Measurements from ENCODE around the gene GARIN5A. TPM values are rescaled to one million over a fixed set of nuclear protein-coding genes. Genes with fewer than 3 reads are reported as not detected.
"Not testable (repeated sequence)": the region's sequence is repeated elsewhere in the genome, so short reads cannot be mapped to it uniquely, and the experiment has no call there.

Gene GARIN5A
- total RNA-seq, 4 donors from 2014 or later: 0.62 to 5.4 (median 1.8) TPM; not detected in 1

GRCh38 chr19:50449236-50449899 is 27.3 kb downstream of the GARIN5A start:
- Histone ChIP-seq H3K27me3 (no peaks in the 10 kb centered on the region), H3K27ac (no peak overlapping the region), H3K4me1 (no peaks in the 10 kb centered on the region), H3K36me3 (no peaks in the 10 kb centered on the region), H3K4me3 (no peak overlapping the region), H3K9me3 (no peaks in the 10 kb centered on the region)
- intact Hi-C loops (cut with DNase I; ENCODE audit: low total_unique reads): no loop called here
- DNase-seq: no peak
- TF ChIP-seq CTCF (IDR thresholded peaks at IDR 0.05) (no peak), POLR2A (IDR thresholded peaks at IDR 0.05) (no peak)

- Histone ChIP-seq H3K36me3 (no peaks in the 10 kb centered on the region), H3K27ac (no peak overlapping the region), H3K9me3 (no peaks in the 10 kb centered on the region), H3K4me1 (no peaks in the 10 kb centered on the region), H3K27me3 (no peaks in the 10 kb centered on the region), H3K4me3 (no peak overlapping the region)
- intact Hi-C loops (cut with DNase I; ENCODE audit: low total_unique reads): no loop called here
- no peak for TF ChIP-seq POLR2A (IDR thresholded peaks at IDR 0.05)
- no peak for TF ChIP-seq CTCF (IDR thresholded peaks at IDR 0.05)
- no peak for DNase-seq
Observed at GRCh38 chr19:50447750-50448149, 28.9 kb downstream of the GARIN5A start.

- DNase-seq: no peak
- intact Hi-C loops (cut with DNase I; ENCODE audit: low total_unique reads): no loop called here
- no peaks in the 10 kb centered on the region for H3K9me3 ChIP-seq
- no peaks in the 10 kb centered on the region for H3K36me3 ChIP-seq
- H3K27me3 ChIP-seq: no peaks in the 10 kb centered on the region
- H3K27ac ChIP-seq: no peak overlapping the region
- no peak overlapping the region for H3K4me3 ChIP-seq
- no peaks in the 10 kb centered on the region for H3K4me1 ChIP-seq
- TF ChIP-seq CTCF (IDR thresholded peaks at IDR 0.05): no peak
- no peak for TF ChIP-seq POLR2A (IDR thresholded peaks at IDR 0.05)
Observed at GRCh38 chr19:50447053-50447452, 29.6 kb downstream of the GARIN5A start.

GRCh38 chr19:50444059-50444458 is 32.6 kb downstream of the GARIN5A start:
- DNase-seq: no peak
- no peak for TF ChIP-seq POLR2A (IDR thresholded peaks at IDR 0.05)
- TF ChIP-seq CTCF (IDR thresholded peaks at IDR 0.05): no peak
- intact Hi-C loops (cut with DNase I; ENCODE audit: low total_unique reads): no loop called here
- no peaks in the 10 kb centered on the region for H3K27me3 ChIP-seq
- no peak overlapping the region for H3K4me3 ChIP-seq
- no peaks in the 10 kb centered on the region for H3K9me3 ChIP-seq
- no peak overlapping the region for H3K27ac ChIP-seq
- H3K36me3 ChIP-seq: no peaks in the 10 kb centered on the region
- no peaks in the 10 kb centered on the region for H3K4me1 ChIP-seq

- H3K36me3 ChIP-seq; H3K27me3 ChIP-seq; H3K4me1 ChIP-seq; H3K27ac ChIP-seq; H3K4me3 ChIP-seq; DNase-seq; H3K9me3 ChIP-seq; intact Hi-C loops (cut with DNase I; ENCODE audit: low total_unique reads): not testable (repeated sequence)
Observed at GRCh38 chr19:50439130-50439529, 37.5 kb downstream of the GARIN5A start.

Data from uterus (tissue), 4 donors.